Endothelial cell of umbilical vein (primary cell): ENCODE data around the gene PPP1R11. TPM values are rescaled to one million over a fixed set of nuclear protein-coding genes. Genes with fewer than 3 reads are reported as not detected.

Experiments
- BruUV-seq: library from RNA; stranded (reverse); fragments of 400-500 nt; replicated peaks from 2 replicates; lab custom pipeline; 2021; lab: Mats Ljungman, UMichigan
- CTCF ChIA-PET: fragments of 300-600, 350-600 bp; sonication (Branson Sonifier 250); formaldehyde crosslinking; loops from one replicate; lab custom pipeline; 2021; ENCODE audit warnings: antibody characterized with exemption, inconsistent platforms; lab: Charles Lee
- POLR2A ChIA-PET: fragments of 300-600, 350-600 bp; sonication (Branson Sonifier 250); formaldehyde crosslinking; loops from one replicate; lab custom pipeline; 2021; ENCODE audit warnings: antibody characterized with exemption, inconsistent platforms; lab: Charles Lee
- DNase-seq: peaks from one replicate; pipeline ENCODE4 v3.0.0-alpha.2; 2011; ENCODE audit warnings: low read depth, low spot score
- FAIRE-seq: peaks from 2 replicates; lab custom pipeline; 2011; peaks lifted over from hg19 to GRCh38; lab: Jason Lieb, UNC
- H2AFZ ChIP-seq: 2 replicates; pipeline ENCODE4 v1.6.0; 2012; ENCODE audit warnings: low read depth, low read length, control low read depth, inconsistent platforms
- H3K27ac ChIP-seq: 2 replicates; pipeline ENCODE4 v1.5.1; 2011; ENCODE audit warnings: low read depth, mild to moderate bottlenecking, control low read depth, low read length, moderate library complexity; ENCODE audit not compliant: insufficient read depth
- H3K27me3 ChIP-seq, 2 experiments: 2 replicates each; pipeline versions ENCODE4 v1.6.0 to v1.6.1; 2011; ENCODE audit warnings: low read length in 2 of 2, mixed read lengths in 1 of 2; ENCODE audit not compliant: control insufficient read depth in 2 of 2, insufficient read depth in 2 of 2
- H3K36me3 ChIP-seq, 2 experiments: 2 replicates in 1 of 2; 3 replicates in 1 of 2; pipeline ENCODE4 v1.5.1; 2011; ENCODE audit warnings: low read length in 2 of 2, mild to moderate bottlenecking in 1 of 2, moderate library complexity in 1 of 2; ENCODE audit not compliant: control insufficient read depth in 2 of 2, insufficient read depth in 2 of 2; ENCODE audit errors: extremely low read depth in 1 of 2
- H3K4me1 ChIP-seq: 3 replicates; pipeline ENCODE4 v1.5.1; 2011; ENCODE audit warnings: mild to moderate bottlenecking, low read length; ENCODE audit not compliant: control insufficient read depth, insufficient read depth; ENCODE audit errors: extremely low read depth
- H3K4me2 ChIP-seq: 2 replicates; pipeline ENCODE4 v1.6.1; 2011; ENCODE audit warnings: low read length, control low read depth, mixed read lengths; ENCODE audit not compliant: insufficient read depth
- H3K4me3 ChIP-seq, 3 experiments: fragments of 200-600 bp in 1 of 3; sonication (generic), shearing (Covaris generic) in 1 of 3; replicated peaks in 1 of 3; 2 replicates each; pipeline ENCODE4 v1.5.1; 2011 to 2016; ENCODE audit warnings: control low read depth in 3 of 3, low read length in 3 of 3, mild to moderate bottlenecking in 2 of 3, inconsistent platforms in 1 of 3, low read depth in 1 of 3, moderate library complexity in 1 of 3; ENCODE audit not compliant: insufficient read depth in 1 of 3
- H3K79me2 ChIP-seq: 2 replicates; pipeline ENCODE4 v1.6.0; 2012; ENCODE audit warnings: low read length, inconsistent platforms; ENCODE audit not compliant: control insufficient read depth, insufficient read depth
- H3K9ac ChIP-seq: replicated peaks from 2 replicates; pipeline ENCODE3; 2011; ENCODE audit warnings: low read length, control low read depth; ENCODE audit not compliant: insufficient read depth; ENCODE audit errors: extremely low read depth
- H3K9me1 ChIP-seq: replicated peaks from 3 replicates; pipeline ENCODE4 v1.6.0; 2011; ENCODE audit warnings: mild to moderate bottlenecking, low read length; ENCODE audit not compliant: control insufficient read depth, insufficient read depth; ENCODE audit errors: extremely low read depth
- H3K9me3 ChIP-seq: replicated peaks from 2 replicates; pipeline ENCODE4 v1.5.1; 2012; ENCODE audit warnings: low read length, inconsistent platforms; ENCODE audit not compliant: control insufficient read depth, insufficient read depth
- H4K20me1 ChIP-seq: replicated peaks from 2 replicates; pipeline ENCODE3; 2011; ENCODE audit warnings: mild to moderate bottlenecking, low read length; ENCODE audit not compliant: control insufficient read depth, insufficient read depth; ENCODE audit errors: extremely low read depth
- CTCF ChIP-seq, 2 donors: IDR thresholded peaks; 1 replicate in 1 of 2; 2 replicates in 1 of 2; pipeline ENCODE4 v1.5.1; 2011; ENCODE audit warnings: low read length in 2 of 2, mild to moderate bottlenecking in 2 of 2, moderate library complexity in 2 of 2, control low read depth in 1 of 2, inconsistent platforms in 1 of 2, low read depth in 1 of 2; ENCODE audit not compliant: insufficient read depth in 1 of 2; ENCODE audit errors: extremely low read depth in 1 of 2
- EZH2 ChIP-seq: IDR thresholded peaks from 2 replicates; pipeline ENCODE4 v1.6.1; 2012; ENCODE audit warnings: borderline replicate concordance, low read depth, mild to moderate bottlenecking, moderate library complexity, low read length, inconsistent platforms; ENCODE audit not compliant: severe bottlenecking
- FOS ChIP-seq: IDR thresholded peaks from 2 replicates; pipeline ENCODE4 v1.6.1; 2011; ENCODE audit warnings: mild to moderate bottlenecking, low read length, moderate library complexity, borderline replicate concordance; ENCODE audit not compliant: insufficient read depth
- GATA2 ChIP-seq: IDR thresholded peaks from 2 replicates; pipeline ENCODE4 v1.7.0; 2011; ENCODE audit warnings: low read depth, mild to moderate bottlenecking, moderate library complexity, mixed read lengths, low read length; ENCODE audit not compliant: insufficient read length, insufficient read depth
- JUN ChIP-seq: IDR thresholded peaks from 2 replicates; pipeline ENCODE4 v1.6.1; 2011; ENCODE audit warnings: borderline replicate concordance, low read depth; ENCODE audit not compliant: insufficient read length, insufficient read depth
- MAX ChIP-seq: IDR thresholded peaks from 2 replicates; pipeline ENCODE4 v1.6.1; 2011; ENCODE audit not compliant: insufficient read depth, insufficient read length
- MYC ChIP-seq: IDR thresholded peaks from one replicate; pipeline ENCODE4 v1.6.1; 2011; ENCODE audit warnings: mild to moderate bottlenecking, low read depth, low read length
- POLR2A ChIP-seq: IDR thresholded peaks from 2 replicates; pipeline ENCODE4 v1.6.1; 2012; ENCODE audit warnings: low read depth, mild to moderate bottlenecking, control low read depth, low read length
- POLR2AphosphoS5 ChIP-seq: IDR thresholded peaks from 2 replicates; pipeline ENCODE4 v1.6.1; 2012; ENCODE audit warnings: low read depth, mild to moderate bottlenecking, control low read depth, low read length, moderate library complexity; ENCODE audit not compliant: insufficient read depth
- dilution Hi-C: fragments of 300-500 bp; cut with MboI; formaldehyde crosslinking; loops from one replicate; pipeline ENCODE4 v1.15.0; 2019; ENCODE audit warnings: low sequenced_read_pairs; ENCODE audit not compliant: extremely low pct_ligation_motif_present
- intact Hi-C: fragments of 100-400 bp; cut with micrococcal nuclease; formaldehyde crosslinking; loops from one replicate; pipeline ENCODE4 v1.10.0; 2022
- polyA plus RNA-seq, 4 experiments: library from polyadenylated mRNA; depleted of rRNA in 3 of 4; stranded (reverse) in 3 of 4; unstranded in 1 of 4; fragments of >200 nt; gene quantifications; 2 replicates each; pipeline versions ENCODE4 v1.2.1 to v1.2.3, GENCODE V29; 2011 to 2012; ENCODE audit warnings: missing spikeins in 1 of 4
- total RNA-seq: library from RNA; stranded (reverse); gene quantifications from 2 replicates; pipeline ENCODE4 v1.2.3, GENCODE V29; 2021

The PPP1R11 gene
- total and polyA plus RNA-seq, 2 donors (not counting 3 experiments of a cell fraction or from before 2014, with no cell fraction given): 32.4 to 44.1 TPM

GRCh38 chr6:30100585-30101443 lies 33.8 kb downstream of the PPP1R11 start:
- DNase-seq (no peak), FAIRE-seq (peak; percentile 57)
- H3K4me2 ChIP-seq: peak overlapping the region; percentile 29
- intact Hi-C loops: no loop called here
- H3K27me3 ChIP-seq: peaks cover 46 to 68% of the 10 kb centered on the region in 2 experiments
- no peaks in the 10 kb centered on the region for H3K79me2 ChIP-seq
- H4K20me1 ChIP-seq: no peaks in the 10 kb centered on the region
- dilution Hi-C loops: no loop called here
- no peaks in the 10 kb centered on the region for H3K9me1 ChIP-seq
- no TSS peak for BruUV-seq
- POLR2A ChIA-PET: interaction anchor here (1.2 kb wide), 1 partner anchor 40 kb away, joined by 6 read pairs; the partner anchor contains the start of gene POLR1H
- H3K27ac ChIP-seq: no peak overlapping the region
- TF ChIP-seq MYC (no peak), FOS (no peak), GATA2 (no peak), POLR2AphosphoS5 (no peak), JUN (no peak), CTCF (IDR thresholded peaks at IDR 0.05; ENCODE audit: extremely low read depth in 1 of 2, insufficient read depth in 1 of 2, low read depth in 1 of 2, low read length in 2 of 2) (no peak), EZH2 (no peak), MAX (no peak), POLR2A (no peak)
- H3K4me3 ChIP-seq: peak overlapping the region in 1 of 3 experiments; percentile 23
- no peak overlapping the region for H3K9ac ChIP-seq
- H3K4me1 ChIP-seq: peaks cover 17% of the 10 kb centered on the region
- no peaks in the 10 kb centered on the region for H3K9me3 ChIP-seq
- CTCF ChIA-PET: interaction anchor here (1.1 to 5.6 kb wide), 6 partner anchors 9 to 119 kb away, joined by 3 to 311 read pairs (median 4); partner anchors contain the start of gene TRIM31
- H2AFZ ChIP-seq: peak overlapping the region; percentile 30
- H3K36me3 ChIP-seq: no peaks in the 10 kb centered on the region
